Trophoblast cell (in vitro differentiated cells and primary cell): ENCODE measurements around the gene NACC1.

Experiments used
- DNase-seq, 2 donors: peaks; one replicate each; pipeline ENCODE4 v3.0.0-alpha.2; 2016
- H2AFZ ChIP-seq: 2 replicates; pipeline ENCODE4 v1.6.1; 2013; ENCODE audit warnings: low read length, moderate library complexity, mild to moderate bottlenecking; ENCODE audit not compliant: insufficient read depth, poor library complexity
- H2AK5ac ChIP-seq: 2 replicates; pipeline ENCODE4 v1.6.1; 2013; ENCODE audit warnings: mild to moderate bottlenecking, low read length
- H2BK120ac ChIP-seq: 2 replicates; pipeline ENCODE4 v1.6.1; 2013; ENCODE audit warnings: low read length, mild to moderate bottlenecking, moderate library complexity; ENCODE audit not compliant: insufficient read depth, poor library complexity
- H2BK12ac ChIP-seq: 2 replicates; pipeline ENCODE4 v1.6.1; 2013; ENCODE audit warnings: mild to moderate bottlenecking, low read length, moderate library complexity
- H2BK5ac ChIP-seq: 2 replicates; pipeline ENCODE4 v1.6.1; 2013; ENCODE audit warnings: low read length, low read depth, moderate library complexity, mild to moderate bottlenecking; ENCODE audit not compliant: poor library complexity
- H3K14ac ChIP-seq: 2 replicates; pipeline ENCODE4 v1.6.1; 2013; ENCODE audit warnings: mild to moderate bottlenecking, low read length
- H3K18ac ChIP-seq: 2 replicates; pipeline ENCODE4 v1.6.1; 2013; ENCODE audit warnings: mild to moderate bottlenecking, low read length
- H3K23ac ChIP-seq: 2 replicates; pipeline ENCODE4 v1.6.1; 2013; ENCODE audit warnings: low read length
- H3K27ac ChIP-seq: 2 replicates; pipeline ENCODE4 v1.5.1; 2013; ENCODE audit warnings: low read depth, mild to moderate bottlenecking, inconsistent platforms, low read length, moderate library complexity
- H3K27me3 ChIP-seq: 2 replicates; pipeline ENCODE4 v1.6.1; 2013; ENCODE audit warnings: inconsistent platforms, mild to moderate bottlenecking, low read length, moderate library complexity; ENCODE audit not compliant: insufficient read depth
- H3K36me3 ChIP-seq, 2 experiments: 1 replicate in 1 of 2; 2 replicates in 1 of 2; pipeline ENCODE4 v1.6.1; 2013; ENCODE audit warnings: low read length in 2 of 2, mild to moderate bottlenecking in 2 of 2, moderate library complexity in 1 of 2; ENCODE audit not compliant: insufficient read depth in 2 of 2, control insufficient read depth in 1 of 2
- H3K4ac ChIP-seq: 2 replicates; pipeline ENCODE4 v1.6.1; 2013; ENCODE audit warnings: low read depth, mild to moderate bottlenecking, low read length, moderate library complexity
- H3K4me1 ChIP-seq, 2 experiments: 1 replicate in 1 of 2; 2 replicates in 1 of 2; pipeline ENCODE4 v1.6.1; 2013; ENCODE audit warnings: low read length in 2 of 2, mild to moderate bottlenecking in 2 of 2, moderate library complexity in 1 of 2; ENCODE audit not compliant: insufficient read depth in 2 of 2, control insufficient read depth in 1 of 2
- H3K4me2 ChIP-seq: 2 replicates; pipeline ENCODE4 v1.6.1; 2013; ENCODE audit warnings: inconsistent platforms, mild to moderate bottlenecking, low read length, moderate library complexity
- H3K4me3 ChIP-seq: 2 replicates; pipeline ENCODE4 v1.5.1; 2013; ENCODE audit warnings: mild to moderate bottlenecking, low read depth, low read length, inconsistent platforms
- H3K79me1 ChIP-seq: one replicate; pipeline ENCODE4 v1.6.1; 2013; ENCODE audit warnings: low read length
- H3K79me2 ChIP-seq: 2 replicates; pipeline ENCODE4 v1.6.1; 2013; ENCODE audit warnings: low read length, mild to moderate bottlenecking; ENCODE audit not compliant: control insufficient read depth, insufficient read depth, poor library complexity
- H3K9ac ChIP-seq: 2 replicates; pipeline ENCODE4 v1.6.1; 2013; ENCODE audit warnings: mild to moderate bottlenecking, low read length
- H3K9me3 ChIP-seq: 2 replicates; pipeline ENCODE4 v1.6.1; 2013; ENCODE audit warnings: low read depth, mild to moderate bottlenecking, control low read depth, inconsistent platforms, low read length; ENCODE audit not compliant: insufficient read depth
- H4K12ac ChIP-seq: 2 replicates; pipeline ENCODE4 v1.6.1; 2013; ENCODE audit warnings: low read depth, mild to moderate bottlenecking, low read length, moderate library complexity
- H4K8ac ChIP-seq: 2 replicates; pipeline ENCODE4 v1.6.1; 2013; ENCODE audit warnings: low read depth, mild to moderate bottlenecking, low read length, moderate library complexity
- H4K91ac ChIP-seq: one replicate; pipeline ENCODE4 v1.6.1; 2013; ENCODE audit warnings: low read depth, mild to moderate bottlenecking, low read length, moderate library complexity
- WGBS: extraction: QIAGEN DNeasy Blood & Tissue Kit; methylation state at CpG from one replicate; pipeline ENCODE4 v1.1.7; 2013; ENCODE audit warnings: missing lambda C conversion rate; ENCODE audit not compliant: insufficient read length, insufficient coverage; ENCODE audit errors: extremely low coverage; 5-methylcytosine and 5-hydroxymethylcytosine counted together

The NACC1 gene

DNA sequence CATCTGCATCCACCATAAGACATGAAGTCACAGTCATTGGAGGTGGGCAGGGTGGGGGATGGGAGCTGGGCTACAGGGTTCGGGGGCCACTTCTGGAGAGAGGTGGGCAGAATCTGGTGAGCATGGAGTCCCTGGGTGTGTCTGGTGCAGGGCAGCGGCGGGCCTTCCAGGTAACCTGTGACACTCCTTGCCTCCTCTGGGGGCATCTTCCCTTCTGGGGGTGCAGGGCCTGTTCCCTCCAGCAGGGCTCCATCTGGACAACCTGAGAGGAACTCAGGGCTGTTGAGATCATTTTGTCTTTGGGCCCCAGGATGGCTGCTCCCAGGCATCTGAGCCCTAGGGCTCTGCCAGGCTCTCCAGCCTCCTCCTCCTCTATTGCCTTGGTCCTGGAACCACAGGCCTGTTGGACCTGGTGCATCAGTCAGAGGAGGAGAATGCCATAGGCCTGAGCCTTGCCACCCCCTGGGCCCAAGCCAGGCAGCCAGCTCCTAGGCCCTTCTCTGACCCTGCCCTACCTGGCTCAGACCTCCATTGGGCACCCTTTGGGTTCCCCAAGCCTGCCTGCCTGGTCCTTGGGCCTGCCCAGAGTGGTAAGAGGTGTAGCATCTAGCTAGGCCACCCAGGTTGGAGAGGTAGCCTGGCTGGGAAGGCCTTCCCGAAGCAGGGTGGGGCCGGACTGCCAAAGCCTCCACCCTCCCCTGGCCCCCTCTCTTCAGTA, 28.8 kb upstream of the NACC1 start:
- Histone ChIP-seq H2BK5ac (no peak overlapping the region), H3K27ac (no peak overlapping the region), H3K4me3 (no peak overlapping the region), H2AFZ (no peak overlapping the region), H3K79me1 (no peaks in the 10 kb centered on the region), H2AK5ac (no peak overlapping the region), H3K4ac (no peak overlapping the region), H3K27me3 (peaks cover 13% of the 10 kb centered on the region), H3K23ac (no peak overlapping the region), H4K91ac (no peak overlapping the region), H2BK12ac (no peak overlapping the region), H3K4me1 (no peaks in the 10 kb centered on the region), H4K8ac (no peak overlapping the region), H3K9ac (no peak overlapping the region), H2BK120ac (no peak overlapping the region), H3K4me2 (no peak overlapping the region), H3K18ac (no peak overlapping the region), H3K9me3 (peaks cover 2% of the 10 kb centered on the region), H4K12ac (no peak overlapping the region), H3K79me2 (no peaks in the 10 kb centered on the region), H3K36me3 (no peaks in the 10 kb centered on the region), H3K14ac (no peak overlapping the region)
- no peak for DNase-seq
- no CpG with 5 or more reads among the region's 5 CpGs for WGBS

GRCh38 chr19:13089857-13090507, 28.1 kb upstream of the NACC1 start:
- Histone ChIP-seq H3K27me3 (peaks cover 19% of the 10 kb centered on the region), H2BK5ac (no peak overlapping the region), H4K12ac (no peak overlapping the region), H3K9ac (no peak overlapping the region), H3K4me3 (no peak overlapping the region), H2BK120ac (no peak overlapping the region), H3K18ac (no peak overlapping the region), H4K8ac (no peak overlapping the region), H4K91ac (no peak overlapping the region), H2AK5ac (no peak overlapping the region), H2AFZ (no peak overlapping the region), H3K9me3 (peaks cover 2% of the 10 kb centered on the region), H2BK12ac (no peak overlapping the region), H3K4ac (no peak overlapping the region), H3K14ac (no peak overlapping the region), H3K36me3 (no peaks in the 10 kb centered on the region), H3K4me1 (no peaks in the 10 kb centered on the region), H3K23ac (no peak overlapping the region), H3K79me1 (no peaks in the 10 kb centered on the region), H3K79me2 (no peaks in the 10 kb centered on the region), H3K4me2 (no peak overlapping the region), H3K27ac (no peak overlapping the region)
- DNase-seq = no peak
- no CpG with 5 or more reads among the region's 12 CpGs for WGBS

DNA sequence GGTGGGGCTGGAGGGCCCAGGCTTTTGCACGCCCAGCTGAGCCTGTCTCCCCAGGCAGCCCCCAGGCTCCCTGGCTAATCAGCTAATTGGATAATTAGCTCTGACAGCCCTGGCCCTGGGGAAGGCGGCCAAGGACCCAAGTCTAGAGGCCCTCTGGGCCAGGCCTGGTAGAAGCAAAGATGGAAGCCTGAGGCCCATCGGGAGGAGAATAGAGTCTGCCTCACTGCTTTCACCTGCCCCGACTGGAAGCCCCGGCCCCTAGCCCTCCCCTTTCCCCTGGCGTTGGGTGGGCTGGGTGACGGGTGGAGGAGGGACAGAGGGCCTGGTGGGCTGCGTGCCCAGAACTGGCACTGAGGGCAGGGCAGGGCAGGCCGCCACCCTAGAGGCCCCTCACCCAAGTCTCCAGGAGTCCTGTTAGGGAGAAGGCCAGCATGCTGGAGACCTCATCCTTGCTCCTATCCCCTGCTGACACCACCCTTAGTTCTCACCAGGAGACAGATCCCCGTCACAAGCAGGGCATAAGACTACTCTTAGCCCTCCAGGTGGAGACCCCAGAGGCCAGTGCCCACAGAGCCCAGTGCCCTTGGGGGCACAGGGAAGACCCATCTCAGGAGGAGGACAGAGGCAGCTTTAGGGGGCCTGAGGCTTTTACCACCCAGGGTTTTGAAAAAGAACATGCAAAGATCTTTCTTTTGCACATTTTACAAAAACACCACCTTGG, 27.4 kb upstream of the NACC1 start:
- WGBS = no CpG with 5 or more reads among the region's 10 CpGs
- Histone ChIP-seq H4K12ac (no peak overlapping the region), H2AK5ac (no peak overlapping the region), H3K9ac (no peak overlapping the region), H3K4me1 (no peaks in the 10 kb centered on the region), H3K36me3 (no peaks in the 10 kb centered on the region), H4K91ac (no peak overlapping the region), H3K79me1 (no peaks in the 10 kb centered on the region), H3K23ac (no peak overlapping the region), H3K4me2 (no peak overlapping the region), H3K27ac (no peak overlapping the region), H3K79me2 (no peaks in the 10 kb centered on the region), H2BK5ac (no peak overlapping the region), H4K8ac (no peak overlapping the region), H3K4ac (no peak overlapping the region), H3K14ac (no peak overlapping the region), H2BK12ac (no peak overlapping the region), H2BK120ac (no peak overlapping the region), H3K9me3 (peaks cover 2% of the 10 kb centered on the region), H3K4me3 (no peak overlapping the region), H3K27me3 (peaks cover 26% of the 10 kb centered on the region), H2AFZ (no peak overlapping the region), H3K18ac (no peak overlapping the region)
- DNase-seq = no peak

- WGBS = no CpG with 5 or more reads among the region's 25 CpGs
- H3K4me1 ChIP-seq = no peaks in the 10 kb centered on the region
- no peak overlapping the region for H3K9ac ChIP-seq
- no peaks in the 10 kb centered on the region for H3K79me2 ChIP-seq
- H2AK5ac ChIP-seq = no peak overlapping the region
- DNase-seq = no peak
- no peak overlapping the region for H3K14ac ChIP-seq
- no peak overlapping the region for H4K8ac ChIP-seq
- no peak overlapping the region for H4K91ac ChIP-seq
- no peak overlapping the region for H3K4me2 ChIP-seq
- no peak overlapping the region for H2BK120ac ChIP-seq
- no peak overlapping the region for H4K12ac ChIP-seq
- H2BK5ac ChIP-seq = no peak overlapping the region
- no peak overlapping the region for H3K18ac ChIP-seq
- no peak overlapping the region for H3K4me3 ChIP-seq
- H3K4ac ChIP-seq = no peak overlapping the region
- no peak overlapping the region for H2BK12ac ChIP-seq
- H3K79me1 ChIP-seq = no peaks in the 10 kb centered on the region
- no peak overlapping the region for H3K23ac ChIP-seq
- peaks cover 2% of the 10 kb centered on the region for H3K9me3 ChIP-seq
- H3K27me3 ChIP-seq = peaks cover 34% of the 10 kb centered on the region
- no peak overlapping the region for H2AFZ ChIP-seq
- no peak overlapping the region for H3K27ac ChIP-seq
- no peaks in the 10 kb centered on the region for H3K36me3 ChIP-seq
These were observed 26.5 kb upstream of the NACC1 start for GRCh38 chr19:13091400-13092157.
